ENCODE data around the gene ALOX5. TPM values are rescaled to one million over a fixed set of nuclear protein-coding genes. Genes with fewer than 3 reads are reported as not detected.

ALOX5 gene
- total RNA-seq, 6 donors from 2014 or later = 113 to 686 (median 280) TPM

- no peak for DNase-seq
- TF ChIP-seq POLR2A (IDR thresholded peaks at IDR 0.05) = no peak
- TF ChIP-seq CTCF (IDR thresholded peaks at IDR 0.05) = no peak
- no peak for TF ChIP-seq EP300 (IDR thresholded peaks at IDR 0.05)
- TF ChIP-seq POLR2AphosphoS5 (IDR thresholded peaks at IDR 0.05) = no peak
- Histone ChIP-seq H3K27me3 (no peaks in the 10 kb centered on the region), H3K4me3 (no peak overlapping the region), H3K27ac (no peak overlapping the region), H3K9me3 (no peaks in the 10 kb centered on the region), H3K36me3 (peaks cover 0 to 24% (median 3%) of the 10 kb centered on the region in 4 donors), H3K4me1 (no peaks in the 10 kb centered on the region)
- WGBS, 2 donors = 100% methylated on average over 2 of the region's 2 CpGs
- ATAC-seq (ENCODE audit: low FRiP score in 2 of 2) = no peak
These were observed 113.7 kb downstream of the ALOX5 start for GRCh38 chr10:45487735-45488134.

DNA sequence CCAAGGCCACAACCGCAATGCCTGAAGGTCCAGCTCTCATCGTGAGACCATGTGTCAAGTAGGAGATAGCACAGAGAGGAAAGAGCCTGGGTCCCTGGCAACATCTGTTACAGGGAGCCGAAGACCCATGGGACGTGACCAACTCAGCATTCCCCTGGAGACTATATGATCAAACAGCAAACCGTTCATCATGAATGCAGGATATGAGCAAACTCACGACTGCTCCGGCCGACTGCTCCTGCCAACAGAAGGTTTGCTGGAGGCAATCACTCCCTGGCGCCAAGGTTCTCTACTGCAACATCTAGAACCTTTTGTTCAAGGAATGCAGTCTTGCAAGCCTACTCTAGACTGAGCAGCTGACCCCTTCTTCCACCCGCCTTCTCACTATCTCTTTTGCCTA lies 114.3 kb downstream of the ALOX5 start:
- H3K27ac ChIP-seq = no peak overlapping the region
- no peak for DNase-seq
- no peaks in the 10 kb centered on the region for H3K4me1 ChIP-seq
- TF ChIP-seq EP300 (IDR thresholded peaks at IDR 0.05) = no peak
- no peak for TF ChIP-seq POLR2AphosphoS5 (IDR thresholded peaks at IDR 0.05)
- TF ChIP-seq POLR2A (IDR thresholded peaks at IDR 0.05) = no peak
- no peak for TF ChIP-seq CTCF (IDR thresholded peaks at IDR 0.05)
- no peaks in the 10 kb centered on the region for H3K9me3 ChIP-seq
- H3K27me3 ChIP-seq = no peaks in the 10 kb centered on the region
- 76 to 96% methylated on average over 10 of the region's 10 CpGs for WGBS, 2 donors
- H3K4me3 ChIP-seq = no peak overlapping the region
- ATAC-seq (ENCODE audit: low FRiP score in 2 of 2) = no peak
- H3K36me3 ChIP-seq = peaks cover 0 to 24% (median 3%) of the 10 kb centered on the region in 4 donors

- 98% methylated on average over 3 of the region's 3 CpGs for WGBS, 2 donors
- Histone ChIP-seq H3K36me3 (peaks cover 0 to 16% (median 3%) of the 10 kb centered on the region in 4 donors), H3K27ac (no peak overlapping the region), H3K27me3 (no peaks in the 10 kb centered on the region), H3K9me3 (peaks cover 0 to 5% (median 0%) of the 10 kb centered on the region in 4 donors), H3K4me1 (no peaks in the 10 kb centered on the region), H3K4me3 (no peak overlapping the region)
- ATAC-seq (ENCODE audit: low FRiP score in 2 of 2) (no peak), DNase-seq (no peak)
- TF ChIP-seq EP300 (IDR thresholded peaks at IDR 0.05) (no peak), POLR2A (IDR thresholded peaks at IDR 0.05) (no peak), POLR2AphosphoS5 (IDR thresholded peaks at IDR 0.05) (no peak), CTCF (IDR thresholded peaks at IDR 0.05) (no peak)
These were observed 116.3 kb downstream of the ALOX5 start for GRCh38 chr10:45490277-45490676.

DNA sequence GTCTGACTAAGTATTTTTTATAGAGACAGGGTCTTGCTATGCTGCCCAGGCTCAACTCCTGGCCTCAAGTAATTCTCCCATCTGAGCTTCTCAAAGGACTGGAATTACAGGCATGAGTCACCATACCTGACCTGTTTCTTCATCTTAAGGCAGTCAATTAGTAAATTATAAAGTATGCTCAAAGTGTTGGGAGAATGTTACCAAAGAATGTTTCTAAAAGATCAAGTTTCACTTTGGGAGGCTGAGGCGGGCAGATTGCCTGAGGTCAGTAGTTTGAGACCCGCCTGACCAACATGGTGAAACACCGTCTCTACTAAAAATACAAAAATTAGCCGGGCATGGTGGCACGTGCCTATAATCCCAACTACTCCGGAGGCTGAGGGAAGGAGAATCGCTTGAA lies 117.0 kb downstream of the ALOX5 start:
- ATAC-seq (ENCODE audit: low FRiP score in 2 of 2) (no peak), DNase-seq (no peak)
- H3K4me3 ChIP-seq = no peak overlapping the region
- no peaks in the 10 kb centered on the region for H3K4me1 ChIP-seq
- WGBS, 2 donors = 81 to 84% methylated on average over 7 of the region's 7 CpGs
- peaks cover 0 to 16% (median 3%) of the 10 kb centered on the region in 4 donors for H3K36me3 ChIP-seq
- TF ChIP-seq POLR2AphosphoS5 (IDR thresholded peaks at IDR 0.05) = no peak
- no peak overlapping the region for H3K27ac ChIP-seq
- H3K27me3 ChIP-seq = no peaks in the 10 kb centered on the region
- H3K9me3 ChIP-seq = peaks cover 2 to 13% (median 5%) of the 10 kb centered on the region in 4 donors

Other genes with a start within 250 kb of the ALOX5 start
- 1 to 10 TPM in 1 of 6 donors, under 1 TPM in 2, not detected in 3; 0.14 to 2.3 (median 0.15) TPM for gene OR13A1, start 58.6 kb upstream of the ALOX5 start, total RNA-seq

Measured in upper lobe of left lung (tissue), 6 donors.